ENCODE results near the gene SYT1. TPM values are rescaled to one million over a fixed set of nuclear protein-coding genes. Genes with fewer than 3 reads are reported as not detected.

Gene SYT1
- total and polyA plus RNA-seq, 2 of the 4 experiments (the other 2 are of a cell fraction) = 2.8 to 3.0 TPM

DNA sequence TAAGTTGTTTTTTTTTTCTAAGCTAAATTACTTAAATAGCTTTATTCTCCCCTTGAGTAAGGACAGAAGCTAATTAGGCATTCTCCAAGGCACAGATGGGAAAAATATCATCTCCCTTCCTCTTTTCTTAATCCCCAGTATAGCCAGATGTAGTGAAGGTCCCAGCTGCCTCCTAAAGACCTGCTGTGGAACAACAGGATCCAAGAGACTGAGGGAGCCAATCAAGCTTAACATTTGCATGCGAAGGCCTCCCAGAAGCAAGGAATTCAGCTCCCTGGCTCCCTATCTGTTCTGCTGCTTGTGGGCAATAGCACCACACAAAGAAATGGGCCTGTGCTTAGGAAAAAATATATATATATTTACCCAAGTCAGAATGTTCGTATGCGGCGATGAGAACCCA is 255.2 kb downstream of the SYT1 start:
- Histone ChIP-seq H3K27ac (ENCODE audit: insufficient read depth, low read length) (no peak overlapping the region), H3K79me1 (ENCODE audit: low read depth in 1 of 2, low read length in 2 of 2) (no peaks in the 10 kb centered on the region), H2AK5ac (ENCODE audit: low read depth, low read length) (no peak overlapping the region), H3K27me3 (ENCODE audit: control insufficient read depth, insufficient read depth, low read length) (no peaks in the 10 kb centered on the region), H3K23ac (ENCODE audit: low read depth, low read length) (no peak overlapping the region), H4K5ac (ENCODE audit: low read depth, low read length) (no peak overlapping the region), H4K8ac (ENCODE audit: low read depth in 2 of 2, low read length in 2 of 2) (no peak overlapping the region), H2BK120ac (ENCODE audit: low read depth, low read length) (no peak overlapping the region), H4K91ac (ENCODE audit: insufficient read depth, low read depth, low read length) (no peak overlapping the region), H4K20me1 (ENCODE audit: insufficient read depth, low read length) (no peaks in the 10 kb centered on the region), H2AK9ac (replicated peaks; ENCODE audit: low read depth, low read length, poor library complexity) (no peak overlapping the region), H3K4ac (ENCODE audit: low read depth, low read length) (no peak overlapping the region), H3K36me3 (ENCODE audit: control insufficient read depth, insufficient read depth, low read length) (no peaks in the 10 kb centered on the region), H3K4me2 (ENCODE audit: low read depth, low read length) (no peak overlapping the region), H3K4me3 (ENCODE audit: insufficient read depth, low read depth, low read length) (no peak overlapping the region), H2BK5ac (ENCODE audit: low read depth, low read length, poor library complexity, severe bottlenecking) (no peak overlapping the region), H3K9me3 (ENCODE audit: control insufficient read depth, insufficient read depth, low read length) (no peaks in the 10 kb centered on the region), H3K9me1 (ENCODE audit: insufficient read depth, low read length) (no peaks in the 10 kb centered on the region), H3K56ac (ENCODE audit: extremely low read depth, insufficient read depth, low read length) (no peak overlapping the region), H3K4me1 (ENCODE audit: control insufficient read depth, insufficient read depth, low read length) (no peaks in the 10 kb centered on the region), H2BK20ac (ENCODE audit: low read depth, low read length) (no peak overlapping the region), H3K14ac (replicated peaks; ENCODE audit: low read depth, low read length) (no peak overlapping the region), H3K9ac (ENCODE audit: low read depth, low read length) (no peak overlapping the region), H3K18ac (ENCODE audit: low read depth, low read length) (no peak overlapping the region), H2BK15ac (ENCODE audit: low read depth, low read length) (no peak overlapping the region), H2AFZ (replicated peaks; ENCODE audit: low read length, poor library complexity) (no peak overlapping the region)
- POLR2A ChIA-PET (ENCODE audit: unreplicated experiment) = interaction anchor here (0.6 kb wide), 1 partner anchor 10 kb away, joined by 3 read pairs; no protein-coding TSS in a partner anchor
- CTCF ChIA-PET = no interaction called here
- no TSS peak for BruUV-seq (replicated peaks)
- no peak for DNase-seq
- intact Hi-C loops (cut with micrococcal nuclease) = no loop called here
- no peak for ATAC-seq (ENCODE audit: low read depth)
- no CpG with 5 or more reads among the region's 4 CpGs for WGBS, 2 experiments (ENCODE audit: extremely low coverage in 2 of 2, insufficient read length in 1 of 2)
- no peak for TF ChIP-seq FOS (IDR thresholded peaks at IDR 0.05; ENCODE audit: low read depth, low read length)
- no peak for TF ChIP-seq RFX5 (IDR thresholded peaks at IDR 0.05; ENCODE audit: low read depth, low read length)
- no peak for TF ChIP-seq CEBPB (IDR thresholded peaks at IDR 0.05; ENCODE audit: low read depth, low read length)
- TF ChIP-seq POLR2A (IDR thresholded peaks at IDR 0.05; ENCODE audit: low read depth, low read length) = no peak
- no peak for TF ChIP-seq NFE2L2 (IDR thresholded peaks at IDR 0.05; ENCODE audit: low read depth, low read length)
- in situ Hi-C loops (cut with MboI; ENCODE audit: low sequenced_read_pairs) = no loop called here
- dilution Hi-C loops (cut with HindIII; ENCODE audit: low sequenced_read_pairs, unreplicated experiment) = no loop called here
